Activated B cell treated with CpG ODN at 0.5 μM for 24 hours (primary cell): Measurements from ENCODE around the gene PMEL. TPM values are rescaled to one million over a fixed set of nuclear protein-coding genes. Genes with fewer than 3 reads are reported as not detected.
A peak's percentile ranks its signal among the peaks of the same experiment; 100 is the strongest.

Experiments
- ATAC-seq: fragments of 200-7000 bp; cut with Tn5 transposase; one replicate; pipeline ENCODE4 v1.10.0; 2021; ENCODE audit warnings: low read depth, mild to moderate bottlenecking, moderate library complexity
- CTCF ChIA-PET: fragments of 350-600 bp; sonication (Branson Sonifier 250); formaldehyde crosslinking; loops from one replicate; lab custom pipeline; 2021; ENCODE audit warnings: antibody characterized with exemption; lab: Charles Lee
- POLR2A ChIA-PET: fragments of 350-600 bp; sonication (Branson Sonifier 250); formaldehyde crosslinking; loops from one replicate; lab custom pipeline; 2021; ENCODE audit warnings: antibody characterized with exemption; lab: Charles Lee
- DNase-seq: peaks from one replicate; pipeline ENCODE4 v3.0.0; 2022
- H3K27ac Mint-ChIP-seq: one replicate; pipeline ENCODE4 v1.8.0; 2020; ENCODE audit warnings: mixed read lengths
- H3K27me3 Mint-ChIP-seq: one replicate; pipeline ENCODE4 v1.8.0; 2021; ENCODE audit warnings: mixed read lengths
- H3K36me3 Mint-ChIP-seq: one replicate; pipeline ENCODE4 v1.8.0; 2021; ENCODE audit warnings: low read depth, mixed read lengths
- H3K4me1 Mint-ChIP-seq: one replicate; pipeline ENCODE4 v1.8.0; 2021; ENCODE audit warnings: mixed read lengths
- H3K4me3 Mint-ChIP-seq: one replicate; pipeline ENCODE4 v1.8.0; 2020; ENCODE audit warnings: mild to moderate bottlenecking, mixed read lengths
- H3K9me3 Mint-ChIP-seq: one replicate; pipeline ENCODE4 v1.8.0; 2020; ENCODE audit warnings: mixed read lengths
- CTCF ChIP-seq: fragments of 200-600 bp; IDR thresholded peaks from one replicate; pipeline ENCODE4 v1.8.0; 2022; ENCODE audit warnings: antibody characterized with exemption, mild to moderate bottlenecking
- intact Hi-C: fragments of 100-400 bp; cut with micrococcal nuclease; formaldehyde crosslinking; loops from one replicate; pipeline ENCODE4 v1.15.1; 2024
- total RNA-seq: library from RNA; stranded (reverse); gene quantifications from 2 replicates; pipeline ENCODE4 v1.2.3, GENCODE V29; 2022

PMEL gene
- total RNA-seq, 1 donor from 2014 or later: not detected

- POLR2A ChIA-PET: interaction anchor here (0.6 to 3.2 kb wide), 4 partner anchors 29 to 115 kb away, joined by 4 to 19 read pairs (median 12); partner anchors contain the start of genes DNAJC14, ORMDL2, RAB5B and SARNP
- peak overlapping the region; percentile 92 for H3K4me3 Mint-ChIP-seq
- H3K36me3 Mint-ChIP-seq: peaks cover 48% of the 10 kb centered on the region
- H3K27me3 Mint-ChIP-seq: no peaks in the 10 kb centered on the region
- ATAC-seq (no peak), DNase-seq (no peak)
- intact Hi-C loops: no loop called here
- peaks cover 60% of the 10 kb centered on the region for H3K4me1 Mint-ChIP-seq
- CTCF ChIA-PET: interaction anchor here (0.5 to 5.7 kb wide), 3 partner anchors 116 to 199 kb away, joined by 3 to 33 read pairs (median 4); partner anchors contain the start of genes ORMDL2 and SARNP
- peak overlapping the region; percentile 98 for H3K27ac Mint-ChIP-seq
- H3K9me3 Mint-ChIP-seq: no peaks in the 10 kb centered on the region
- no peak for TF ChIP-seq CTCF
Measured at GRCh38 chr12:55933169-55933798, 32.6 kb downstream of the PMEL start.

- Mint-ChIP-seq H3K36me3 (peaks cover 45% of the 10 kb centered on the region), H3K4me3 (peak overlapping the region; percentile 92), H3K27me3 (no peaks in the 10 kb centered on the region), H3K27ac (peak overlapping the region; percentile 98), H3K4me1 (peaks cover 65% of the 10 kb centered on the region), H3K9me3 (no peaks in the 10 kb centered on the region)
- TF ChIP-seq CTCF: no peak
- ATAC-seq (peak; percentile 42), DNase-seq (peak; percentile 27)
- intact Hi-C loops: no loop called here
- POLR2A ChIA-PET: interaction anchor here (1.2 to 6.8 kb wide), 6 partner anchors 42 to 184 kb away, joined by 5 to 69 read pairs (median 12); partner anchors contain the start of genes DNAJC14, ORMDL2, RAB5B and SARNP
- CTCF ChIA-PET: interaction anchor here (1.2 to 5.7 kb wide), 2 partner anchors 115 to 194 kb away, joined by 3 to 33 read pairs; partner anchors contain the start of genes ORMDL2 and SARNP
Measured at GRCh38 chr12:55932551-55932910, 33.3 kb downstream of the PMEL start.

GRCh38 chr12:55931780-55932550, 33.9 kb downstream of the PMEL start:
- peaks cover 44% of the 10 kb centered on the region for H3K36me3 Mint-ChIP-seq
- TF ChIP-seq CTCF: no peak
- H3K4me3 Mint-ChIP-seq: peak overlapping the region; percentile 92
- peak overlapping the region; percentile 98 for H3K27ac Mint-ChIP-seq
- POLR2A ChIA-PET: interaction anchor here (0.6 to 6.8 kb wide), 9 partner anchors 8 to 1062 kb away, joined by 3 to 69 read pairs (median 6); partner anchors contain the start of genes DNAJC14, ORMDL2, RAB5B and SARNP
- no peaks in the 10 kb centered on the region for H3K27me3 Mint-ChIP-seq
- peaks cover 65% of the 10 kb centered on the region for H3K4me1 Mint-ChIP-seq
- CTCF ChIA-PET: interaction anchor here (0.7 to 5.7 kb wide), 5 partner anchors 8 to 207 kb away, joined by 3 to 33 read pairs (median 3); partner anchors contain the start of genes ORMDL2, RAB5B and SARNP
- intact Hi-C loops: loop anchor here (1.0 to 2.0 kb wide), 2 partner anchors 41 to 75 kb away; no protein-coding TSS in a partner anchor
- ATAC-seq (no peak), DNase-seq (peak; percentile 44)
- no peaks in the 10 kb centered on the region for H3K9me3 Mint-ChIP-seq

GRCh38 chr12:55931317-55931779, 34.5 kb downstream of the PMEL start:
- Mint-ChIP-seq H3K36me3 (peaks cover 43% of the 10 kb centered on the region), H3K4me3 (peak overlapping the region; percentile 92), H3K27me3 (no peaks in the 10 kb centered on the region), H3K9me3 (no peaks in the 10 kb centered on the region), H3K4me1 (peaks cover 69% of the 10 kb centered on the region), H3K27ac (peak overlapping the region; percentile 98)
- ATAC-seq (no peak), DNase-seq (no peak)
- POLR2A ChIA-PET: interaction anchor here (0.6 to 6.8 kb wide), 10 partner anchors 9 to 1063 kb away, joined by 3 to 69 read pairs (median 8); partner anchors contain the start of genes DNAJC14, ORMDL2, RAB5B and SARNP
- no peak for TF ChIP-seq CTCF
- intact Hi-C loops: loop anchor here (1.0 to 2.0 kb wide), 2 partner anchors 42 to 75 kb away; no protein-coding TSS in a partner anchor
- CTCF ChIA-PET: interaction anchor here (0.7 to 5.7 kb wide), 5 partner anchors 9 to 207 kb away, joined by 3 to 33 read pairs (median 5); partner anchors contain the start of gene RAB5B
